ENCODE measurements around the gene IVL. TPM values are rescaled to one million over a fixed set of nuclear protein-coding genes. Genes with fewer than 3 reads are reported as not detected.

IVL gene
- total RNA-seq, 1 donor from 2014 or later = not detected

- Histone ChIP-seq H3K9me3 (replicated peaks) (no peaks in the 10 kb centered on the region), H3K36me3 (no peaks in the 10 kb centered on the region), H3K27ac (replicated peaks) (no peak overlapping the region), H3K27me3 (ENCODE audit: low read depth) (peaks cover 20% of the 10 kb centered on the region), H3K4me1 (no peaks in the 10 kb centered on the region), H3K4me3 (no peak overlapping the region)
- no peak for DNase-seq
- TF ChIP-seq, protein P1, sequence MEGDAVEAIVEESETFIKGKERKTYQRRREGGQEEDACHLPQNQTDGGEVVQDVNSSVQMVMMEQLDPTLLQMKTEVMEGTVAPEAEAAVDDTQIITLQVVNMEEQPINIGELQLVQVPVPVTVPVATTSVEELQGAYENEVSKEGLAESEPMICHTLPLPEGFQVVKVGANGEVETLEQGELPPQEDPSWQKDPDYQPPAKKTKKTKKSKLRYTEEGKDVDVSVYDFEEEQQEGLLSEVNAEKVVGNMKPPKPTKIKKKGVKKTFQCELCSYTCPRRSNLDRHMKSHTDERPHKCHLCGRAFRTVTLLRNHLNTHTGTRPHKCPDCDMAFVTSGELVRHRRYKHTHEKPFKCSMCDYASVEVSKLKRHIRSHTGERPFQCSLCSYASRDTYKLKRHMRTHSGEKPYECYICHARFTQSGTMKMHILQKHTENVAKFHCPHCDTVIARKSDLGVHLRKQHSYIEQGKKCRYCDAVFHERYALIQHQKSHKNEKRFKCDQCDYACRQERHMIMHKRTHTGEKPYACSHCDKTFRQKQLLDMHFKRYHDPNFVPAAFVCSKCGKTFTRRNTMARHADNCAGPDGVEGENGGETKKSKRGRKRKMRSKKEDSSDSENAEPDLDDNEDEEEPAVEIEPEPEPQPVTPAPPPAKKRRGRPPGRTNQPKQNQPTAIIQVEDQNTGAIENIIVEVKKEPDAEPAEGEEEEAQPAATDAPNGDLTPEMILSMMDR (IDR thresholded peaks at IDR 0.05; ENCODE audit: borderline replicate concordance) = no peak
- intact Hi-C loops (cut with micrococcal nuclease) = no loop called here
Observed at GRCh38 chr1:152873495-152873894, 34.9 kb upstream of the IVL start.

DNA sequence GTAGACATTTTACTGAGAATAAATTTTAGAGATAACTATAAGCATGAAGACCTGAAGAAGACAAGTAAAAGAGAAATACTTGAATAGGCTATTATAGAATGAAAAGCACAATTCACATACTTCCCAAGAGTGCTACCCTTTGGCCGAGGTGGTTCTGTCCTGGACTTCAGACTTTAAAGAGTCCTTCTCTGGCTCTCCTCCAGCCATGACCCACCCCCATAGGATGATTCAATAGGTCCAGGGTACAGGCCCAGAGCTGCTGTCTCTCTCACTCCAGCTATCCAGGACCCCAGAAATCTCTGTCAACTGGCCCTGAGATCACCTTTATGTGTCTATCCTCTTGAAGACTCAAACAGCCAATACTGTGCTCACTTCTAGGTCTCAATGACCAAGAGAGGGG lies 31.5 kb upstream of the IVL start:
- Histone ChIP-seq H3K27ac (replicated peaks) (no peak overlapping the region), H3K27me3 (ENCODE audit: low read depth) (peaks cover 11% of the 10 kb centered on the region), H3K36me3 (no peaks in the 10 kb centered on the region), H3K4me1 (no peaks in the 10 kb centered on the region), H3K9me3 (replicated peaks) (no peaks in the 10 kb centered on the region), H3K4me3 (no peak overlapping the region)
- no peak for DNase-seq
- intact Hi-C loops (cut with micrococcal nuclease) = no loop called here
- TF ChIP-seq, protein P1 (IDR thresholded peaks at IDR 0.05; ENCODE audit: borderline replicate concordance) = no peak

DNA sequence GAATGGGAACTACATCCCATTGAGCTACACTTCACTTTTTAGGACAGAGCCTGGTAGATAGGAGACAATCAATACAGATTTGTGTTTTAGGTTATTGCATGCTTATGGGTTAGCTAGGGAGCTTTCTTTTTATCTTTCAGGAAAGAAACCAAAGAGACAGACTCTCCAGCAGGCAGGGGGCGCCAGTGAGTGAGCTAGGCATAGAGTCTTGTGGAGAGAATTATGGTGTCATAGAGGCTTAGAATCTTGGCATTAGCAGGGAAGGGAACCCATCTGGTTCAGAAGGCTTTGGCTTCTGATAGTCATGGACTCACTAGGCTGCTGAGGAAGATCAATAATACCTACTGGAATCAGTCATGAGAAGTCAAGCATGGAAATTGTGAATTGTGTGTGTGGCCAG lies 30.3 kb upstream of the IVL start, which contains the start of gene SMCP:
Gene SMCP (plus strand): TSS at position 281 of the 400 bp plus-strand sequence. CDS start 6,101 bp downstream, outside the sequence.
- intact Hi-C loops (cut with micrococcal nuclease) = no loop called here
- H3K27ac ChIP-seq (replicated peaks) = no peak within 1 kb of the TSS
- H3K4me1 ChIP-seq = no peaks in the 10 kb centered on the region
- no peaks in the 10 kb centered on the region for H3K27me3 ChIP-seq (ENCODE audit: low read depth)
- H3K4me3 ChIP-seq = no peak within 1 kb of the TSS
- no peaks in the 10 kb centered on the region for H3K36me3 ChIP-seq
- TF ChIP-seq, protein P1 (IDR thresholded peaks at IDR 0.05; ENCODE audit: borderline replicate concordance) = no peak
- no peaks in the 10 kb centered on the region for H3K9me3 ChIP-seq (replicated peaks)
- no peak for DNase-seq

DNA sequence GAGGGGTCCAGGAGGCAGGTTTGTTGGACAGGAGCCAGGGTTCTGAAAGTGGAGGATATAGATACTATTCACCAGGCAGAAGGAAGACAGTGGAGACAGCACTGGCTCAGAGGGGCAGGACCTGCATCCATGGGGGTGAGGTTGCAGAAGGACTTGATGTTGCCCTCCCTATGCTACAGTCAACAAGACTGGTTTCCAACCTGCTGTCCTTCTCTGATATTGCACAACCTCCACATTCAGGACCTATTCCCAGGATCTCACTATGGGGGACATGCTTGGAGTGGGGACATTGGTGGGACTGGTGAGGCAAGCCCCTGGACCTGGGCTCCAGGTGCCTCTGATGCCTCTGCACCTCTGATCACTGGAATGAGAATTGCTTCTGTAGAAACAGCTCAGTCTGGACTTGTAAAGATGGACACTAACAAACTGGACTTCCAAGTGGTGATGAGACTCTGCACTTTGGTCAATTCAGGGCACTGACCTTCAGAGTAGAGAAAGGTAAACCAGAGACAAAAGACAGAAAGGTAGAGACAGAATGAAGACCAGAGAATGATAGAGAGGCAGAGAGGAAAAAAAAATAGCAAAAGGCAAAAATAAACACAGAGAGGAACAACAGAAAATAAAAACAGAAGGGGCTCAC lies 28.7 kb upstream of the IVL start:
- Histone ChIP-seq H3K36me3 (no peaks in the 10 kb centered on the region), H3K4me1 (no peaks in the 10 kb centered on the region)
- intact Hi-C loops (cut with micrococcal nuclease) = no loop called here

GRCh38 chr1:152880316-152880715 lies 28.0 kb upstream of the IVL start:
- TF ChIP-seq, protein P1 (IDR thresholded peaks at IDR 0.05; ENCODE audit: borderline replicate concordance) = no peak
- H3K4me1 ChIP-seq = no peaks in the 10 kb centered on the region
- no peak overlapping the region for H3K4me3 ChIP-seq
- no peaks in the 10 kb centered on the region for H3K9me3 ChIP-seq (replicated peaks)
- intact Hi-C loops (cut with micrococcal nuclease) = no loop called here
- DNase-seq = no peak
- H3K36me3 ChIP-seq = no peaks in the 10 kb centered on the region
- no peak overlapping the region for H3K27ac ChIP-seq (replicated peaks)
- no peaks in the 10 kb centered on the region for H3K27me3 ChIP-seq (ENCODE audit: low read depth)

More for the DNA sequence above, 28.7 kb upstream of the IVL start:
- H3K27ac ChIP-seq (replicated peaks) = no peak overlapping the region
- no peaks in the 10 kb centered on the region for H3K9me3 ChIP-seq (replicated peaks)
- DNase-seq = no peak
- no peaks in the 10 kb centered on the region for H3K27me3 ChIP-seq (ENCODE audit: low read depth)
- no peak overlapping the region for H3K4me3 ChIP-seq
- TF ChIP-seq, protein P1 (IDR thresholded peaks at IDR 0.05; ENCODE audit: borderline replicate concordance) = no peak
